Cardiac muscle cell (in vitro differentiated cells and primary cell): ENCODE measurements around the gene ZNF157. TPM values are rescaled to one million over a fixed set of nuclear protein-coding genes. Genes with fewer than 3 reads are reported as not detected.

Experiments used
- DNase-seq, 2 donors: peaks; one replicate each; pipeline versions ENCODE4 v3.0.0 to v3.0.0-alpha.2; 2010 to 2017; ENCODE audit warnings: low read depth in 1 of 2, low spot score in 1 of 2
- H3K27ac ChIP-seq: fragments of 200-600 bp; sonication (generic); 2 replicates; pipeline ENCODE4 v1.5.1; 2016
- H3K27me3 ChIP-seq: fragments of 200-600 bp; sonication (generic); 2 replicates; pipeline ENCODE4 v1.6.0; 2016; ENCODE audit warnings: control low read depth
- H3K36me3 ChIP-seq: fragments of 200-600 bp; sonication (generic); 2 replicates; pipeline ENCODE4 v1.5.1; 2016; ENCODE audit warnings: control low read depth
- H3K4me1 ChIP-seq: fragments of 200-600 bp; sonication (generic); 2 replicates; pipeline ENCODE4 v1.8.1; 2017; ENCODE audit warnings: low read depth, mild to moderate bottlenecking, mixed run types
- H3K4me3 ChIP-seq: fragments of 200-600 bp; sonication (generic); 2 replicates; pipeline ENCODE4 v1.5.1; 2016; ENCODE audit warnings: mild to moderate bottlenecking
- H3K9me3 ChIP-seq: fragments of 200-600 bp; sonication (generic); 2 replicates; pipeline ENCODE4 v1.5.1; 2017; ENCODE audit warnings: low read depth, mild to moderate bottlenecking, control low read depth
- polyA plus RNA-seq: library from polyadenylated mRNA; unstranded; fragments of >200 nt; fragmentation: Nextera tagmentation; extraction: Ambion mirVana; gene quantifications from 2 replicates; pipeline ENCODE4 v1.2.1, GENCODE V29; 2016
- total RNA-seq: library from RNA; depleted of rRNA; stranded (reverse); fragments of >200 nt; gene quantifications from 2 replicates; pipeline ENCODE4 v1.2.3, GENCODE V29; 2016
- TF ChIP-seq, protein P1 (sequence below): IDR thresholded peaks from 2 replicates; pipeline ENCODE4 v1.5.1; 2012; ENCODE audit warnings: low read depth, mild to moderate bottlenecking, low read length

Gene ZNF157
- total and polyA plus RNA-seq, 2 experiments from 2014 or later = 0.12 TPM; not detected in 1

DNA sequence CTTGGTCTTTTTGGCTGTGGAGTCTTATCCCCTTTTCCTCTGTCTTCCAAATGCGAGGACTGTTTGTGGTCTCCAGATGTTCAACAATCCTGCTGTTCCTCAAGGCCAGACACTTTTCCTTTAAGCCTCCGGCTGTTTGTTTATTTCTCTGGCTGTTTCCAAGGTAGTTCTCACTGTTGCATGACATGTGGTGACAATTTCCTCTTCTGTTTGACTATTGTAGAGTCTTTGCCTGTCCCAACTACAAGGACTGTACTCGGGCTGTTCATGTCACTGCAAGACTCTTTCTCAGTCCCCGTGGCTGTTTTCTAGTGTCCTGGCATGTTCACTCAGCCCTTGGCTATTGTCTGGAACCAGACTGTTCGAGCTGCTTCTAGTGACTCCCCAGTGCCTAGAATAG, 50.6 kb downstream of the ZNF157 start:
- Histone ChIP-seq H3K4me1 (no peaks in the 10 kb centered on the region), H3K27ac (no peak overlapping the region), H3K36me3 (no peaks in the 10 kb centered on the region), H3K9me3 (no peaks in the 10 kb centered on the region), H3K4me3 (no peak overlapping the region), H3K27me3 (no peaks in the 10 kb centered on the region)
- DNase-seq = no peak
- TF ChIP-seq, protein P1, sequence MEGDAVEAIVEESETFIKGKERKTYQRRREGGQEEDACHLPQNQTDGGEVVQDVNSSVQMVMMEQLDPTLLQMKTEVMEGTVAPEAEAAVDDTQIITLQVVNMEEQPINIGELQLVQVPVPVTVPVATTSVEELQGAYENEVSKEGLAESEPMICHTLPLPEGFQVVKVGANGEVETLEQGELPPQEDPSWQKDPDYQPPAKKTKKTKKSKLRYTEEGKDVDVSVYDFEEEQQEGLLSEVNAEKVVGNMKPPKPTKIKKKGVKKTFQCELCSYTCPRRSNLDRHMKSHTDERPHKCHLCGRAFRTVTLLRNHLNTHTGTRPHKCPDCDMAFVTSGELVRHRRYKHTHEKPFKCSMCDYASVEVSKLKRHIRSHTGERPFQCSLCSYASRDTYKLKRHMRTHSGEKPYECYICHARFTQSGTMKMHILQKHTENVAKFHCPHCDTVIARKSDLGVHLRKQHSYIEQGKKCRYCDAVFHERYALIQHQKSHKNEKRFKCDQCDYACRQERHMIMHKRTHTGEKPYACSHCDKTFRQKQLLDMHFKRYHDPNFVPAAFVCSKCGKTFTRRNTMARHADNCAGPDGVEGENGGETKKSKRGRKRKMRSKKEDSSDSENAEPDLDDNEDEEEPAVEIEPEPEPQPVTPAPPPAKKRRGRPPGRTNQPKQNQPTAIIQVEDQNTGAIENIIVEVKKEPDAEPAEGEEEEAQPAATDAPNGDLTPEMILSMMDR = no peak

DNA sequence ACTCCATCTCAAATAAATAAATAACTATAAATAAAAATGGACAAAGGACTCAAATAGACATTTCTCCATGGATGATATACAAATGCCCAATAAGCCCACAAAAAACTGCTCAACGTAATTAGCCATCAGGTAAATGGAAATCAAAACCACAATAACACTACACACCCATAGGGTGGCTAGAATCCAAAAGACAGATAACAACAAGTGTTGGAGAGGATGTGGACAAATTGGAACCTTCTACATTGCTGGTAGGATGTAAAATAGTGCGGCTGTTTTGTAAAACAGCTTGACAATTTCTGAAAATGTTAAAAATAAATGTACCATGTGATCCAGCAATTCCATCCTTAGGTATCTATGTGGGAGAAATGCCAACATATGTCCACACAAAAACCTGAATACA, 52.1 kb downstream of the ZNF157 start:
- H3K27ac ChIP-seq = no peak overlapping the region
- TF ChIP-seq, protein P1 = no peak
- no peak for DNase-seq
- no peaks in the 10 kb centered on the region for H3K36me3 ChIP-seq
- no peaks in the 10 kb centered on the region for H3K9me3 ChIP-seq
- H3K4me1 ChIP-seq = no peaks in the 10 kb centered on the region
- H3K4me3 ChIP-seq = no peak overlapping the region
- no peaks in the 10 kb centered on the region for H3K27me3 ChIP-seq

DNA sequence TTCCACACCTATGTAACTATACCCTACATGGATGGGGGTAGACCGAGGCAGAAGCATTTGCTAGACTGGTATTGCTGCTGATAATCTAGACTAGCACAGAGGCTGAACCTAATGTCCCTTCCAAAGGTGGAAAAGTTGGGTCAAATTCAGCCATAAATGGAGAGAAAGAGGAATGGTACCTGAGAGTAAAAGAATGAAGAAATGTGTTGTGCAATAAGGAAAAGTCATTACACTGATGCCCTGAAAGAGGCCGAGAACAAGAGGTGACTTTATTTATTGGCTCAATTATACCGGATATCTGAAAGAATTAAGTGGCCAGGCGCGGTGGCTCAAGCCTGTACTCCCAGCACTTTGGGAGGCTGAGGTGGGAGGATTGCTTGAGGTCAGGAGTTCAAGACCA, 60.5 kb downstream of the ZNF157 start:
- Histone ChIP-seq H3K36me3 (no peaks in the 10 kb centered on the region), H3K4me3 (no peak overlapping the region), H3K4me1 (no peaks in the 10 kb centered on the region), H3K9me3 (no peaks in the 10 kb centered on the region), H3K27ac (no peak overlapping the region), H3K27me3 (no peaks in the 10 kb centered on the region)
- no peak for DNase-seq
- TF ChIP-seq, protein P1 = no peak

DNA sequence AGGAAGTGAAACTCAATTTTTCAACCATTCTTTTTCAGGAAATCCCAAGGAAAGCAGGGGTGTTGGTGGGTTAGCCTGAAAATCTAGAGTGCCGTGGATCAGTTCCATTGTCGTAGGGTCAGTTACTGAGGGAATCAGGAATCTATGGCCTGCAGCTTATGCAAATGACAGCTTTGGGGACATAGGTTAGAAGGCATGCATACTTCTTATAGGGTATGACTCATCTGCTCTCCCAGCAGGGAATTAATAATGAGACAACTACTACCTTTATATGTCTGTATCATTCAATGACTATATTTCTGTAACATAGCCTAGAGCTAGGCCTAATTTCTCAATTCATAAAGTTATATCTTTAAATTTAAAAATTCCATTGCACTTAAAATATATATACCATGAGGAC, 76.1 kb downstream of the ZNF157 start:
- H3K9me3 ChIP-seq = peaks cover 3% of the 10 kb centered on the region
- H3K27me3 ChIP-seq = no peaks in the 10 kb centered on the region
- TF ChIP-seq, protein P1 = no peak
- H3K4me1 ChIP-seq = no peaks in the 10 kb centered on the region
- DNase-seq = no peak
- H3K36me3 ChIP-seq = no peaks in the 10 kb centered on the region
- H3K4me3 ChIP-seq = no peak overlapping the region
- H3K27ac ChIP-seq = no peak overlapping the region

DNA sequence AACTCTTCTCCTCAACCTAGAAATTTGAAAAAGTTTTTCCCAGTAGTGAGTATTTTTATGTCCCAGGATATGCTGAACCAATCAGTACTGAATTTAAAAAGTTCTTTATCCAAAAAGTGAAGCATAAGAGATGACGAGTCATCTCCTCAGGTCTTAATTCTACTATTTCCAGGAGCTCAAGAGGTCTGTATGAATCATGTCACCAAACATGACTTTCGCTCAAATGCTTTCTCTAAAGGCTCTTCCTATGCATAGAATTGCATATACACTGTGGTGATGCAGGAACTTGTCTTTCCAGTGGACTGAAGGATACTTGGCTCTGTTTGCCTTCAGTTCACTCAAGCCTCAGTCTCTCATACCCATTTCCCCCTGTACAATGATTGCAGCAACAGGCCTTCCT, 76.6 kb downstream of the ZNF157 start:
- TF ChIP-seq, protein P1 = no peak
- H3K4me1 ChIP-seq = no peaks in the 10 kb centered on the region
- no peaks in the 10 kb centered on the region for H3K27me3 ChIP-seq
- no peak overlapping the region for H3K4me3 ChIP-seq
- no peaks in the 10 kb centered on the region for H3K36me3 ChIP-seq
- no peak overlapping the region for H3K27ac ChIP-seq
- H3K9me3 ChIP-seq = peaks cover 3% of the 10 kb centered on the region
- DNase-seq = no peak

DNA sequence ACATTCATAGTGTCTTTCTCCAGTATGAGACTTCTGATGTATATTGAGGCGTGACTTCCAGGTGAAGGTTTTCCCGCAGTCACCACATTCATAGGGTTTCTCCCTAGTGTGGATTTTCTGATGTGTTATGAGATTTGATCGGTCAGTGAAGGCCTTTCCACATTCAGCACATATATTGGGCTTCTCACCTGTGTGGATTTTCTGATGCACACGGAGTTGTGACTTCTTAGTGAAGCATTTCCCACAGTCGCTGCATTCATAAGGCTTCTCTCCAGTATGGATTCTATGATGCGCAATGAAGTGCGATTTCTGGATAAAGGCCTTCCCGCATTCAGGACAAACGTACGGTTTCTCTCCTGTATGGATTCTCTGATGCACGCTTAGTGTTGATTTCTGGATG, 77.2 kb downstream of the ZNF157 start:
- TF ChIP-seq, protein P1 = no peak
- Histone ChIP-seq H3K36me3 (no peaks in the 10 kb centered on the region), H3K4me3 (no peak overlapping the region), H3K27me3 (no peaks in the 10 kb centered on the region), H3K9me3 (peaks cover 3% of the 10 kb centered on the region), H3K4me1 (no peaks in the 10 kb centered on the region), H3K27ac (no peak overlapping the region)
- DNase-seq = no peak
